ENCODE results near the gene MAU2.

GRCh38 chr19:19274146-19274545 lies 46.5 kb upstream of the MAU2 start:
- no peak for TF ChIP-seq POLR2A (IDR thresholded peaks at IDR 0.05)
- no peak for TF ChIP-seq CTCF (IDR thresholded peaks at IDR 0.05)
